IMR-90 (cell line): ENCODE data around the gene COX8A. TPM values are rescaled to one million over a fixed set of nuclear protein-coding genes. Genes with fewer than 3 reads are reported as not detected.
A peak's percentile ranks its signal among the peaks of the same experiment; 100 is the strongest.

ENCODE experiments used
- ATAC-seq: fragments of 200-7000 bp; cut with Tn5 transposase; 2 replicates; pipeline ENCODE4 v1.9.1; 2020; ENCODE audit warnings: low read depth, mild to moderate bottlenecking, moderate library complexity
- BruUV-seq: library from RNA; stranded (reverse); fragments of 400-500 nt; replicated peaks from 2 replicates; lab custom pipeline; 2021; lab: Mats Ljungman, UMichigan
- CTCF ChIA-PET: fragments of 300-600 bp; formaldehyde crosslinking; extraction: SDS; loops from one replicate; lab custom pipeline; 2021; ENCODE audit warnings: antibody characterized with exemption; lab: Yijun Ruan, JAX
- POLR2A ChIA-PET: fragments of 300-600 bp; sonication (Branson Sonifier 250); formaldehyde crosslinking; loops from one replicate; lab custom pipeline; 2022; ENCODE audit warnings: antibody characterized with exemption; ENCODE audit not compliant: unreplicated experiment; lab: Charles Lee
- DNase-seq: peaks from one replicate; pipeline ENCODE4 v3.0.0; 2013
- H2AFZ ChIP-seq: replicated peaks from 2 replicates; pipeline ENCODE3; 2013; ENCODE audit warnings: low read length, mild to moderate bottlenecking; ENCODE audit not compliant: poor library complexity
- H2AK5ac ChIP-seq: 2 replicates; pipeline ENCODE4 v1.6.1; 2013; ENCODE audit warnings: low read depth, low read length, inconsistent platforms
- H2AK9ac ChIP-seq: replicated peaks from 2 replicates; pipeline ENCODE3; 2013; ENCODE audit warnings: mild to moderate bottlenecking, low read depth, low read length, moderate library complexity; ENCODE audit not compliant: poor library complexity
- H2BK120ac ChIP-seq: 2 replicates; pipeline ENCODE4 v1.6.1; 2013; ENCODE audit warnings: low read depth, low read length, inconsistent platforms
- H2BK15ac ChIP-seq: 3 replicates; pipeline ENCODE4 v1.6.1; 2013; ENCODE audit warnings: low read depth, low read length, inconsistent platforms
- H2BK20ac ChIP-seq: 2 replicates; pipeline ENCODE4 v1.6.1; 2013; ENCODE audit warnings: low read depth, mild to moderate bottlenecking, inconsistent platforms, low read length, moderate library complexity
- H2BK5ac ChIP-seq: 2 replicates; pipeline ENCODE4 v1.6.1; 2013; ENCODE audit warnings: mild to moderate bottlenecking, low read depth, low read length, inconsistent platforms; ENCODE audit not compliant: poor library complexity, severe bottlenecking
- H3K14ac ChIP-seq: replicated peaks from 2 replicates; pipeline ENCODE4 v1.6.1; 2013; ENCODE audit warnings: low read depth, low read length, inconsistent platforms
- H3K18ac ChIP-seq: 2 replicates; pipeline ENCODE4 v1.6.1; 2013; ENCODE audit warnings: low read depth, low read length, control low read depth
- H3K23ac ChIP-seq: 2 replicates; pipeline ENCODE4 v1.6.1; 2013; ENCODE audit warnings: low read depth, low read length, inconsistent platforms
- H3K27ac ChIP-seq: 2 replicates; pipeline ENCODE4 v1.5.1; 2013; ENCODE audit warnings: mild to moderate bottlenecking, control low read depth, low read length; ENCODE audit not compliant: insufficient read depth
- H3K27me3 ChIP-seq: 2 replicates; pipeline ENCODE4 v1.6.1; 2013; ENCODE audit warnings: low read length; ENCODE audit not compliant: control insufficient read depth, insufficient read depth
- H3K36me3 ChIP-seq: 2 replicates; pipeline ENCODE4 v1.6.1; 2013; ENCODE audit warnings: low read length, mixed read lengths; ENCODE audit not compliant: control insufficient read depth, insufficient read depth
- H3K4ac ChIP-seq: 2 replicates; pipeline ENCODE4 v1.6.1; 2013; ENCODE audit warnings: low read depth, low read length, inconsistent platforms
- H3K4me1 ChIP-seq: 2 replicates; pipeline ENCODE4 v1.6.1; 2013; ENCODE audit warnings: low read length, mixed read lengths; ENCODE audit not compliant: control insufficient read depth, insufficient read depth
- H3K4me2 ChIP-seq: 2 replicates; pipeline ENCODE4 v1.6.1; 2013; ENCODE audit warnings: low read depth, mild to moderate bottlenecking, control low read depth, low read length, moderate library complexity
- H3K4me3 ChIP-seq: 2 replicates; pipeline ENCODE4 v1.5.1; 2013; ENCODE audit warnings: low read depth, mild to moderate bottlenecking, control low read depth, low read length, moderate library complexity; ENCODE audit not compliant: insufficient read depth
- H3K56ac ChIP-seq: 2 replicates; pipeline ENCODE4 v1.6.1; 2013; ENCODE audit warnings: low read length, inconsistent platforms; ENCODE audit not compliant: insufficient read depth; ENCODE audit errors: extremely low read depth
- H3K79me1 ChIP-seq, 2 experiments: 2 replicates each; pipeline ENCODE4 v1.6.1; 2013; ENCODE audit warnings: low read length in 2 of 2, inconsistent platforms in 1 of 2, low read depth in 1 of 2
- H3K9ac ChIP-seq: 2 replicates; pipeline ENCODE4 v1.6.1; 2013; ENCODE audit warnings: low read depth, low read length, control low read depth
- H3K9me1 ChIP-seq: 2 replicates; pipeline ENCODE4 v1.6.1; 2013; ENCODE audit warnings: low read length, inconsistent platforms; ENCODE audit not compliant: insufficient read depth
- H3K9me3 ChIP-seq: 2 replicates; pipeline ENCODE4 v1.6.1; 2013; ENCODE audit warnings: low read length; ENCODE audit not compliant: control insufficient read depth, insufficient read depth
- H4K20me1 ChIP-seq: 2 replicates; pipeline ENCODE4 v1.6.1; 2013; ENCODE audit warnings: low read length, inconsistent platforms; ENCODE audit not compliant: insufficient read depth
- H4K5ac ChIP-seq: 2 replicates; pipeline ENCODE4 v1.6.1; 2013; ENCODE audit warnings: mild to moderate bottlenecking, low read depth, low read length, control low read depth
- H4K8ac ChIP-seq, 2 experiments: 2 replicates each; pipeline ENCODE4 v1.6.1; 2013; ENCODE audit warnings: low read depth in 2 of 2, low read length in 2 of 2, control low read depth in 1 of 2, inconsistent platforms in 1 of 2
- H4K91ac ChIP-seq: 2 replicates; pipeline ENCODE4 v1.6.1; 2013; ENCODE audit warnings: low read depth, low read length, inconsistent platforms; ENCODE audit not compliant: insufficient read depth
- BHLHE40 ChIP-seq: fragments of 150-350 bp; IDR thresholded peaks from 2 replicates; pipeline ENCODE4 v1.6.1; 2016; ENCODE audit warnings: mild to moderate bottlenecking, low read depth, low read length
- CEBPB ChIP-seq: IDR thresholded peaks from 2 replicates; pipeline ENCODE4 v1.6.1; 2012; ENCODE audit warnings: low read depth, low read length, improper control_type of control experiment
- CHD1 ChIP-seq: IDR thresholded peaks from 2 replicates; pipeline ENCODE4 v1.6.1; 2012; ENCODE audit warnings: low read depth, low read length, improper control_type of control experiment
- FOS ChIP-seq: fragments of 150-350 bp; IDR thresholded peaks from 2 replicates; pipeline ENCODE4 v1.6.1; 2016; ENCODE audit warnings: low read depth, low read length
- MAFK ChIP-seq: IDR thresholded peaks from 2 replicates; pipeline ENCODE4 v1.6.1; 2012; ENCODE audit warnings: low read depth, low read length, improper control_type of control experiment
- MAZ ChIP-seq: IDR thresholded peaks from 2 replicates; pipeline ENCODE4 v1.6.1; 2012; ENCODE audit warnings: low read depth, mild to moderate bottlenecking, low read length, improper control_type of control experiment, moderate library complexity, borderline replicate concordance
- NFE2L2 ChIP-seq: fragments of 150-350 bp; IDR thresholded peaks from 2 replicates; pipeline ENCODE4 v1.6.1; 2016; ENCODE audit warnings: low read depth, mild to moderate bottlenecking, low read length
- RAD21 ChIP-seq: IDR thresholded peaks from 2 replicates; pipeline ENCODE4 v1.6.1; 2012; ENCODE audit warnings: low read length, improper control_type of control experiment
- RCOR1 ChIP-seq: IDR thresholded peaks from 2 replicates; pipeline ENCODE4 v1.6.1; 2012; ENCODE audit warnings: mild to moderate bottlenecking, low read length, improper control_type of control experiment; ENCODE audit not compliant: insufficient replicate concordance
- RFX5 ChIP-seq: IDR thresholded peaks from 2 replicates; pipeline ENCODE4 v1.8.0; 2012; ENCODE audit warnings: low read depth, mild to moderate bottlenecking, low read length, moderate library complexity
- SMC3 ChIP-seq: fragments of 150-350 bp; IDR thresholded peaks from 2 replicates; pipeline ENCODE4 v1.6.1; 2016; ENCODE audit warnings: low read depth, mild to moderate bottlenecking, antibody characterized with exemption, low read length, moderate library complexity
- WGBS, 2 experiments: methylation state at CpG; one replicate each; pipeline versions ENCODE4 v1.1.5 to v1.1.7; 2013; ENCODE audit warnings: missing lambda C conversion rate in 2 of 2; ENCODE audit not compliant: insufficient read length in 1 of 2; ENCODE audit errors: extremely low coverage in 2 of 2; 5-methylcytosine and 5-hydroxymethylcytosine counted together
- dilution Hi-C: fragments of 300-500 bp; cut with HindIII; formaldehyde crosslinking; loops from one replicate; pipeline ENCODE4 v1.14.3; 2018; ENCODE audit warnings: low sequenced_read_pairs; ENCODE audit not compliant: unreplicated experiment
- in situ Hi-C: fragments of 300-500 bp; cut with MboI; formaldehyde crosslinking; loops from 3 replicates; pipeline ENCODE4 v1.14.3; 2019; ENCODE audit warnings: low sequenced_read_pairs, inconsistent platforms, mixed read lengths
- intact Hi-C: fragments of 100-400 bp; cut with micrococcal nuclease; formaldehyde crosslinking; loops from 2 replicates; pipeline ENCODE4 v1.10.0; 2022
- polyA plus RNA-seq, 3 experiments: library from polyadenylated mRNA; depleted of rRNA; stranded (reverse); fragments of >200 nt; gene quantifications; 2 replicates each; pipeline ENCODE4 v1.2.3, GENCODE V29; 2012; ENCODE audit warnings: low replicate concordance in 1 of 3
- total RNA-seq: library from RNA; depleted of rRNA; stranded (reverse); fragments of >200 nt; gene quantifications from 2 replicates; pipeline ENCODE4 v1.2.3, GENCODE V29; 2012
- TF ChIP-seq, protein P1 (sequence below): fragments of 150-350 bp; IDR thresholded peaks from 2 replicates; pipeline ENCODE4 v1.6.1; 2016; ENCODE audit warnings: low read depth, mild to moderate bottlenecking, low read length, moderate library complexity, borderline replicate concordance
- TF ChIP-seq, protein P2 (sequence below): fragments of 150-350 bp; IDR thresholded peaks from 2 replicates; pipeline ENCODE4 v1.6.1; 2017; ENCODE audit warnings: mild to moderate bottlenecking, antibody characterized with exemption, low read length, low read depth
- TF ChIP-seq, protein P3 (sequence below): conservative IDR thresholded peaks from 2 replicates; pipeline ENCODE4 v1.5.1; 2012; ENCODE audit warnings: mild to moderate bottlenecking, low read depth, low read length, improper control_type of control experiment

Gene COX8A
- total and polyA plus RNA-seq, 2 of the 4 experiments (the other 2 are of a cell fraction) = 250 to 598 TPM

DNA sequence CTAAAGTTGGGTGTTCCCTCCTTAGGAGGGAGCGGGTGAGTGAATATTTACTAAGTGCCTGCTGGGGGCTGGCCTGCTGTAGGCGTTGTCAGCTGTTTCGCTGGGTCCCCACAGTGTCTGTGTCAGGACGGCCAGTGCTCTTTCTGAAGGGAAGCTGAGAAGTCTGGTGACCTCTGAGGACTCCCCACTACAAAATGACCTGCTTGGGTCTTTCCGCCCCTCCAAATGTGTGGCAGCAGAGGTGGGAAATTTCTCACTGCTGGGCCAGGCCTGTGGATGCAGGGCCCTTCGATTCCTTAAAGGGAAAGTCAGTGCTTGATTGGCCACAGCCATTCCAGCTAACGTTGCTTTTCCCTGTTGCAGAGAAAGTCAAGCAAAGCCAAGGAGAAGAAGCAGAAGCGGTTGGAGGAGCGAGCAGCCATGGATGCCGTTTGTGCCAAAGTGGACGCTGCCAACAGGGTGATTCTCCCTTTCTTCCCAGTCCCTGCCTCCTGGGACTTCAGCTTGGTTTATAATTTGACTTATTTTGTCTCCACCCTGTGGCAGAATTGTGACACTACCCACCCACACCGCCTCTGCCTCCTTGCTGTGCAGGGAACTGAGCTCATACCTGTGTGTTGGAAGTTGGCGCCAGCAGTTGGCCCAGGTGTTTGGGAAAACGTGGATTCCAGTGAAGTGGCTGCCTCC lies 28.8 kb upstream of the COX8A start:
- Histone ChIP-seq H3K23ac (no peak overlapping the region; the same call in 1 of the 2 replicates), H4K5ac (no peak overlapping the region), H3K4ac (peak overlapping the region; percentile 28), H3K27ac (no peak overlapping the region), H3K27me3 (no peaks in the 10 kb centered on the region), H2AK9ac (peak overlapping the region; percentile 45), H3K4me1 (peaks cover 6% of the 10 kb centered on the region; the same call in 1 of the 2 replicates), H3K79me1 (peaks cover 20 to 46% of the 10 kb centered on the region in 2 experiments), H3K14ac (peak overlapping the region; percentile 22; the same call in 1 of the 2 replicates), H4K8ac (peak overlapping the region in 1 of 2 experiments; percentile 73; a peak in 2 of 4 replicates), H3K56ac (no peak overlapping the region), H3K4me3 (no peak overlapping the region), H2BK20ac (no peak overlapping the region), H2AFZ (peak overlapping the region; percentile 81), H3K18ac (no peak overlapping the region), H2AK5ac (no peak overlapping the region), H3K36me3 (peaks cover 14% of the 10 kb centered on the region), H2BK120ac (no peak overlapping the region), H3K9ac (no peak overlapping the region), H4K20me1 (peaks cover 3% of the 10 kb centered on the region), H2BK15ac (no peak overlapping the region), H4K91ac (no peak overlapping the region), H2BK5ac (no peak overlapping the region), H3K4me2 (no peak overlapping the region), H3K9me1 (no peaks in the 10 kb centered on the region; the same call in 1 of the 2 replicates), H3K9me3 (no peaks in the 10 kb centered on the region)
- WGBS, 2 experiments = 26% methylated on average over 3 of the region's 14 CpGs; no CpG with 5 or more reads in 1 of the 2 experiments
- intact Hi-C loops (loop anchor here (1.0 to 2.0 kb wide), 2 partner anchors 108 to 177 kb away; partner anchors contain the start of gene ZFTA), in situ Hi-C loops (loop anchor here (5.0 to 25.0 kb wide), 3 partner anchors 108 to 458 kb away; partner anchors contain the start of genes MARK2, PLAAT5 and ZFTA), dilution Hi-C loops (no loop called here)
- BruUV-seq = no TSS peak
- ATAC-seq = peak; percentile 97
- ChIA-PET CTCF (interaction anchor here (0.5 to 1.8 kb wide), 12 partner anchors 14 to 185 kb away, joined by 3 to 21 read pairs (median 4); partner anchors contain the start of genes MARK2 and ZFTA), POLR2A (no interaction called here)
- peak; percentile 68 for DNase-seq
- TF ChIP-seq, protein P1, sequence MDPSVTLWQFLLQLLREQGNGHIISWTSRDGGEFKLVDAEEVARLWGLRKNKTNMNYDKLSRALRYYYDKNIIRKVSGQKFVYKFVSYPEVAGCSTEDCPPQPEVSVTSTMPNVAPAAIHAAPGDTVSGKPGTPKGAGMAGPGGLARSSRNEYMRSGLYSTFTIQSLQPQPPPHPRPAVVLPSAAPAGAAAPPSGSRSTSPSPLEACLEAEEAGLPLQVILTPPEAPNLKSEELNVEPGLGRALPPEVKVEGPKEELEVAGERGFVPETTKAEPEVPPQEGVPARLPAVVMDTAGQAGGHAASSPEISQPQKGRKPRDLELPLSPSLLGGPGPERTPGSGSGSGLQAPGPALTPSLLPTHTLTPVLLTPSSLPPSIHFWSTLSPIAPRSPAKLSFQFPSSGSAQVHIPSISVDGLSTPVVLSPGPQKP = no peak
- TF ChIP-seq RFX5 = no peak
- TF ChIP-seq CHD1 = no peak
- TF ChIP-seq SMC3 = peak; percentile 79
- TF ChIP-seq RAD21 = peak; percentile 76
- TF ChIP-seq, protein P2, sequence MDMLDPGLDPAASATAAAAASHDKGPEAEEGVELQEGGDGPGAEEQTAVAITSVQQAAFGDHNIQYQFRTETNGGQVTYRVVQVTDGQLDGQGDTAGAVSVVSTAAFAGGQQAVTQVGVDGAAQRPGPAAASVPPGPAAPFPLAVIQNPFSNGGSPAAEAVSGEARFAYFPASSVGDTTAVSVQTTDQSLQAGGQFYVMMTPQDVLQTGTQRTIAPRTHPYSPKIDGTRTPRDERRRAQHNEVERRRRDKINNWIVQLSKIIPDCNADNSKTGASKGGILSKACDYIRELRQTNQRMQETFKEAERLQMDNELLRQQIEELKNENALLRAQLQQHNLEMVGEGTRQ = no peak
- TF ChIP-seq MAZ = no peak
- TF ChIP-seq, protein P3, sequence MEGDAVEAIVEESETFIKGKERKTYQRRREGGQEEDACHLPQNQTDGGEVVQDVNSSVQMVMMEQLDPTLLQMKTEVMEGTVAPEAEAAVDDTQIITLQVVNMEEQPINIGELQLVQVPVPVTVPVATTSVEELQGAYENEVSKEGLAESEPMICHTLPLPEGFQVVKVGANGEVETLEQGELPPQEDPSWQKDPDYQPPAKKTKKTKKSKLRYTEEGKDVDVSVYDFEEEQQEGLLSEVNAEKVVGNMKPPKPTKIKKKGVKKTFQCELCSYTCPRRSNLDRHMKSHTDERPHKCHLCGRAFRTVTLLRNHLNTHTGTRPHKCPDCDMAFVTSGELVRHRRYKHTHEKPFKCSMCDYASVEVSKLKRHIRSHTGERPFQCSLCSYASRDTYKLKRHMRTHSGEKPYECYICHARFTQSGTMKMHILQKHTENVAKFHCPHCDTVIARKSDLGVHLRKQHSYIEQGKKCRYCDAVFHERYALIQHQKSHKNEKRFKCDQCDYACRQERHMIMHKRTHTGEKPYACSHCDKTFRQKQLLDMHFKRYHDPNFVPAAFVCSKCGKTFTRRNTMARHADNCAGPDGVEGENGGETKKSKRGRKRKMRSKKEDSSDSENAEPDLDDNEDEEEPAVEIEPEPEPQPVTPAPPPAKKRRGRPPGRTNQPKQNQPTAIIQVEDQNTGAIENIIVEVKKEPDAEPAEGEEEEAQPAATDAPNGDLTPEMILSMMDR = peak; percentile 77
- no peak for TF ChIP-seq CEBPB
- TF ChIP-seq BHLHE40 = no peak
- TF ChIP-seq NFE2L2 = no peak
- TF ChIP-seq RCOR1 = no peak
- TF ChIP-seq FOS = no peak
- no peak for TF ChIP-seq MAFK
